ENCODE results near the gene NEURL1B.
"Not testable (repeated sequence)": the region's sequence is repeated elsewhere in the genome, so short reads cannot be mapped to it uniquely, and the experiment has no call there.

Gene NEURL1B

DNA sequence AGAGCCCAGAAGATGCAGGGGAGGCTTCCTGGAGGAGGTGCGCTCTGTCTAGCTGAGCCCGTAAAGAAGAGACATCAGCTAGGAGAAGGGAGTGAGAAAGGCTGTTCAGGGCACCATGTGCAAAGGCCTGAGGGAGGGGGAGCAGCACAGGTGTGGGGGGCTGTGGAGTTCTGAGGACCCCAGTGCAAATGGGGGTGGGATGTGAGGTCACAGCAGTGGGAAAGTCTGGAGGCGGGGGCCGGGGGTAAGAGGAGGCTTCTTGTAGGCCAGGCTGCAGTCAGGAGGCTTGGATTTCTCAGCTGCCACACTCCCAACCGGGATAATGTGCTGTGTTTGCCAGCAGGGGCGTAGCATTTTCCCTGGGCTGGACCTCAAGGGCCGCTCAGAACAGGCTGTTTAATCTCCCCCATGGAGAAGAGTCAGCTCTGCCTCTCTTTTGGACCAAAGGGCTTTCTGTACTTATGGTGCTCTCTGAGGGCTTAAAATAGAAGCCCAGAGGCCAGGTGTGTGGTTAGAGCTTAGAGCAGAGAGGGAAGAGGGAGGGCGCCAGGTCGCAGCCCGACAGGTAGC, 5.7 kb downstream of the NEURL1B start:
- no peak overlapping the region for H3K9ac ChIP-seq (ENCODE audit: low read depth, low read length)
- H3K27ac ChIP-seq (ENCODE audit: low read length): no peak overlapping the region
- peaks cover 24% of the 10 kb centered on the region for H3K27me3 ChIP-seq (ENCODE audit: insufficient read depth, low read length)
- H3K9me3 ChIP-seq (ENCODE audit: insufficient read depth, low read depth, low read length): no peaks in the 10 kb centered on the region
- peaks cover 18% of the 10 kb centered on the region for H3K4me1 ChIP-seq (ENCODE audit: insufficient read depth, low read length)
- no peak overlapping the region for H3K4me3 ChIP-seq (ENCODE audit: low read length)
- H3K36me3 ChIP-seq (ENCODE audit: insufficient read depth, low read depth, low read length): no peaks in the 10 kb centered on the region

- Histone ChIP-seq H3K27me3 (ENCODE audit: insufficient read depth, low read length) (peaks cover 17% of the 10 kb centered on the region), H3K9ac (ENCODE audit: low read depth, low read length) (no peak overlapping the region), H3K27ac (ENCODE audit: low read length) (no peak overlapping the region), H3K4me1 (ENCODE audit: insufficient read depth, low read length) (peaks cover 18% of the 10 kb centered on the region), H3K9me3 (ENCODE audit: insufficient read depth, low read depth, low read length) (no peaks in the 10 kb centered on the region), H3K4me3 (ENCODE audit: low read length) (no peak overlapping the region), H3K36me3 (ENCODE audit: insufficient read depth, low read depth, low read length) (no peaks in the 10 kb centered on the region)
Observed at GRCh38 chr5:172647352-172648012, 6.4 kb downstream of the NEURL1B start.

- H3K27me3 ChIP-seq (ENCODE audit: insufficient read depth, low read length): peaks cover 12% of the 10 kb centered on the region
Observed at GRCh38 chr5:172648013-172648381, 6.9 kb downstream of the NEURL1B start.

DNA sequence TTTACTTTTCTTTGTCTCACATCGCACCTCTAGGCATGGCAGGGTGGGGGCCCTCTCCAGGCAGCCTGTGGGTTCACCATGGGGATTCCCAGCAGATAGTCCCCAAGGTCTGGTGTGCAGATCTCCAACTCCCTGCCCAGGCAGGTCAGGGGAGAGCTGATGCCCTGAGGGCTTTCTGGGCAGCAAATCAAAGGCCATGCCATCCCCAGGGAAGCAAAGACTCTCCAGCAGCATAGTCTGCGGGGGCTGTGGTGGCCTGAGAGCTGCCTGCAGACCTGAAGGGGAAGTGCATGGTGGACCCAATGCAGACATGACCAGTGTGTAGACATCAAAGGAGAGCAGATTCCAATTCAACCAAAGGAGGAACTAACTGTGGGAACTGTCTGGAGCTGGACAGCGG, 7.7 kb downstream of the NEURL1B start:
- Histone ChIP-seq H3K36me3 (ENCODE audit: insufficient read depth, low read depth, low read length) (no peaks in the 10 kb centered on the region), H3K4me3 (ENCODE audit: low read length) (no peak overlapping the region)

More at GRCh38 chr5:172648013-172648381, 6.9 kb downstream of the NEURL1B start:
- Histone ChIP-seq H3K4me3 (ENCODE audit: low read length) (no peak overlapping the region), H3K9ac (ENCODE audit: low read depth, low read length) (no peak overlapping the region), H3K27ac (ENCODE audit: low read length) (no peak overlapping the region), H3K9me3 (ENCODE audit: insufficient read depth, low read depth, low read length) (no peaks in the 10 kb centered on the region), H3K4me1 (ENCODE audit: insufficient read depth, low read length) (peaks cover 17% of the 10 kb centered on the region), H3K36me3 (ENCODE audit: insufficient read depth, low read depth, low read length) (no peaks in the 10 kb centered on the region)

GRCh38 chr5:172656496-172656895, 15.4 kb downstream of the NEURL1B start:
- not testable (repeated sequence) for H3K36me3 ChIP-seq (ENCODE audit: insufficient read depth, low read depth, low read length); H3K4me3 ChIP-seq (ENCODE audit: low read length); H3K27ac ChIP-seq (ENCODE audit: low read length); H3K4me1 ChIP-seq (ENCODE audit: insufficient read depth, low read length); H3K9me3 ChIP-seq (ENCODE audit: insufficient read depth, low read depth, low read length); H3K9ac ChIP-seq (ENCODE audit: low read depth, low read length); H3K27me3 ChIP-seq (ENCODE audit: insufficient read depth, low read length)

More for the DNA sequence above, 7.7 kb downstream of the NEURL1B start:
- Histone ChIP-seq H3K4me1 (ENCODE audit: insufficient read depth, low read length) (peaks cover 10% of the 10 kb centered on the region), H3K27ac (ENCODE audit: low read length) (no peak overlapping the region), H3K27me3 (ENCODE audit: insufficient read depth, low read length) (peaks cover 5% of the 10 kb centered on the region), H3K9me3 (ENCODE audit: insufficient read depth, low read depth, low read length) (no peaks in the 10 kb centered on the region), H3K9ac (ENCODE audit: low read depth, low read length) (no peak overlapping the region)

GRCh38 chr5:172657524-172658233, 16.6 kb downstream of the NEURL1B start:
- H3K9ac ChIP-seq (ENCODE audit: low read depth, low read length); H3K9me3 ChIP-seq (ENCODE audit: insufficient read depth, low read depth, low read length); H3K27me3 ChIP-seq (ENCODE audit: insufficient read depth, low read length); H3K27ac ChIP-seq (ENCODE audit: low read length); H3K4me3 ChIP-seq (ENCODE audit: low read length); H3K36me3 ChIP-seq (ENCODE audit: insufficient read depth, low read depth, low read length); H3K4me1 ChIP-seq (ENCODE audit: insufficient read depth, low read length): not testable (repeated sequence)

DNA sequence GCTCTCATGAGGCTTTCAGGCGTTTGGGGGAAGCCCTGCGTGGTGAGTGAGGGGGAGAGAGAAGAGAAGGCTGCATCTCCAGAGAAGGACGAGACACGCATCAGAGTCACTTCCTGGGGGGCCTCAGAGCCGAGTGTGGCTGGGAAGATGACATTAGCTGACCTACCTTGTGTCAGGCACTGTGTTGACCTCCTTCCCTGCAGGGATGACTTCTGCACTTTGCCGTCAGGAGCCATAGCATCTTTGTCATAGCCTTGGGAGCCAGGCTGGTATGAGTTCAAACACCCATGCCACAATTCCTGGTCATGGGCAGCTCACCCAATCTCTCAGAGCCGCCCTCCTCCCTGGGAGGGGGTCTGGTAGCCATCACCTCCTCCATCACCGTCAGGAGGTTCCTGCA, 17.3 kb downstream of the NEURL1B start:
- H3K4me3 ChIP-seq (ENCODE audit: low read length): no peak overlapping the region
- H3K27ac ChIP-seq (ENCODE audit: low read length): no peak overlapping the region
- peaks cover 9% of the 10 kb centered on the region; the same call in 1 of the 2 replicates for H3K9me3 ChIP-seq (ENCODE audit: insufficient read depth, low read depth, low read length)
- H3K4me1 ChIP-seq (ENCODE audit: insufficient read depth, low read length): peaks cover 3% of the 10 kb centered on the region; the same call in 1 of the 2 replicates
- no peaks in the 10 kb centered on the region for H3K36me3 ChIP-seq (ENCODE audit: insufficient read depth, low read depth, low read length)
- no peaks in the 10 kb centered on the region for H3K27me3 ChIP-seq (ENCODE audit: insufficient read depth, low read length)
- no peak overlapping the region for H3K9ac ChIP-seq (ENCODE audit: low read depth, low read length)

- no peak overlapping the region for H3K27ac ChIP-seq (ENCODE audit: low read length)
- H3K36me3 ChIP-seq (ENCODE audit: insufficient read depth, low read depth, low read length): no peaks in the 10 kb centered on the region
- no peak overlapping the region for H3K4me3 ChIP-seq (ENCODE audit: low read length)
- peaks cover 3% of the 10 kb centered on the region; the same call in 1 of the 2 replicates for H3K4me1 ChIP-seq (ENCODE audit: insufficient read depth, low read length)
- no peaks in the 10 kb centered on the region for H3K27me3 ChIP-seq (ENCODE audit: insufficient read depth, low read length)
- no peak overlapping the region for H3K9ac ChIP-seq (ENCODE audit: low read depth, low read length)
- peaks cover 9% of the 10 kb centered on the region; the same call in 1 of the 2 replicates for H3K9me3 ChIP-seq (ENCODE audit: insufficient read depth, low read depth, low read length)
Observed at GRCh38 chr5:172658961-172659501, 18.0 kb downstream of the NEURL1B start.

DNA sequence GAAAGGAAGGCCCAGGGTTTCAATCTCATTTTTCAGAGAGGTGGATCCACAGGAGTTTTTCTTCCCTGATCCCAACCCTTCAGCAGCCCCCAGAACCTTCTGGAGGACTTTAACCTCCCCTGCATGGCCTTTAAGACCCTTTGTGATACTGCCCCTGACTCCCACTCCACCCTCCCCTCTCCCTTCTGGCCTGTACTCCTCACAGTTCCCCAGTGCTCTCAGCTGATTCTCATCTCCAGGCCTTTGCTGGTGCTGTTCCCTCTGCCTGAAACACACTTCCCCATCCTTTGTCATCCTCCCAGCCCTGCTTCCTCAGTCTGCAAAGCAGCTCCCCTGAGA, 18.5 kb downstream of the NEURL1B start:
- Histone ChIP-seq H3K9me3 (ENCODE audit: insufficient read depth, low read depth, low read length) (peaks cover 9% of the 10 kb centered on the region; the same call in 1 of the 2 replicates), H3K4me3 (ENCODE audit: low read length) (no peak overlapping the region), H3K36me3 (ENCODE audit: insufficient read depth, low read depth, low read length) (no peaks in the 10 kb centered on the region), H3K4me1 (ENCODE audit: insufficient read depth, low read length) (peaks cover 3% of the 10 kb centered on the region; the same call in 1 of the 2 replicates), H3K9ac (ENCODE audit: low read depth, low read length) (no peak overlapping the region), H3K27me3 (ENCODE audit: insufficient read depth, low read length) (no peaks in the 10 kb centered on the region), H3K27ac (ENCODE audit: low read length) (no peak overlapping the region)

- Histone ChIP-seq H3K36me3 (ENCODE audit: insufficient read depth, low read depth, low read length) (no peaks in the 10 kb centered on the region), H3K9me3 (ENCODE audit: insufficient read depth, low read depth, low read length) (peaks cover 9% of the 10 kb centered on the region; the same call in 1 of the 2 replicates), H3K4me3 (ENCODE audit: low read length) (no peak overlapping the region), H3K4me1 (ENCODE audit: insufficient read depth, low read length) (peaks cover 3% of the 10 kb centered on the region; the same call in 1 of the 2 replicates), H3K9ac (ENCODE audit: low read depth, low read length) (no peak overlapping the region), H3K27ac (ENCODE audit: low read length) (no peak overlapping the region), H3K27me3 (ENCODE audit: insufficient read depth, low read length) (no peaks in the 10 kb centered on the region)
Observed at GRCh38 chr5:172659909-172660628, 19.0 kb downstream of the NEURL1B start.

DNA sequence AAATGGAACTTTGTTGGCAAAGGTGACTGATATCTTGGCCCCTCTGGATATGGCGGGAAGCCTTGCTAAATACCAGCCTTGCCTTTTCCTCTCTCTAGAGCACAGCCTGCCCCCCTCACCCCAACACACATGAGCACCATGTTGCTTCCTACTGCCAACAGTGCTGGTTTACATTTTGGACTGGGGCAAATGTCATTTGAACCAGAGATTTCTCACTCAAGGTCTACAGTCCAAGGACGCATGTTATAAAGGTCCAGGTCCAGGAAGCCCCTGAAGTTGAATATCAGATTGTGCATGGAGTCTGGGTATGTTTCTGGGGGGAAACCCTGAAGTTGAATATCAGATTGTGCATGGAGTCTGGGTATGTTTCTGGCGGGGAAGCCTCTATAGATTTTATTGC, 19.9 kb downstream of the NEURL1B start:
- no peak overlapping the region for H3K27ac ChIP-seq (ENCODE audit: low read length)
- H3K4me1 ChIP-seq (ENCODE audit: insufficient read depth, low read length): peaks cover 3% of the 10 kb centered on the region; the same call in 1 of the 2 replicates
- no peak overlapping the region for H3K4me3 ChIP-seq (ENCODE audit: low read length)
- no peaks in the 10 kb centered on the region for H3K27me3 ChIP-seq (ENCODE audit: insufficient read depth, low read length)
- H3K36me3 ChIP-seq (ENCODE audit: insufficient read depth, low read depth, low read length): no peaks in the 10 kb centered on the region
- peaks cover 1% of the 10 kb centered on the region; the same call in 1 of the 2 replicates for H3K9me3 ChIP-seq (ENCODE audit: insufficient read depth, low read depth, low read length)
- H3K9ac ChIP-seq (ENCODE audit: low read depth, low read length): no peak overlapping the region
